GM23338 (cell line): ENCODE data around the gene INTS3. TPM values are rescaled to one million over a fixed set of nuclear protein-coding genes. Genes with fewer than 3 reads are reported as not detected.

Experiments
- ATAC-seq: fragments of 200-7000 bp; cut with Tn5 transposase; 3 replicates; pipeline ENCODE4 v1.9.1; 2020
- DNase-seq: peaks from one replicate; pipeline ENCODE4 v3.0.0-alpha.2; 2015; ENCODE audit warnings: low spot score
- H2AFZ ChIP-seq: fragments of 200-600 bp; sonication (generic); 2 replicates; pipeline ENCODE4 v1.8.0; 2016; ENCODE audit warnings: antibody characterized with exemption, mild to moderate bottlenecking, moderate library complexity
- H3F3A ChIP-seq: fragments of 200-600 bp; sonication (generic); replicated peaks from 2 replicates; pipeline ENCODE4 v1.8.0; 2017; ENCODE audit warnings: antibody characterized with exemption, mixed run types, low read depth
- H3K27ac ChIP-seq: fragments of 200-600 bp; sonication (generic); 2 replicates; pipeline ENCODE4 v1.6.1; 2016; ENCODE audit warnings: low read depth
- H3K27me3 ChIP-seq: fragments of 200-600 bp; sonication (generic); 2 replicates; pipeline ENCODE4 v1.8.0; 2016; ENCODE audit warnings: mild to moderate bottlenecking, mixed run types, moderate library complexity; ENCODE audit not compliant: insufficient read depth
- H3K36me3 ChIP-seq: fragments of 200-600 bp; sonication (generic); 2 replicates; pipeline ENCODE4 v1.8.0; 2016; ENCODE audit warnings: mild to moderate bottlenecking; ENCODE audit not compliant: insufficient read depth
- H3K4me1 ChIP-seq: fragments of 200-600 bp; sonication (generic); 2 replicates; pipeline ENCODE4 v1.8.0; 2016; ENCODE audit warnings: mild to moderate bottlenecking, moderate library complexity; ENCODE audit not compliant: insufficient read depth
- H3K4me2 ChIP-seq: fragments of 200-600 bp; sonication (generic); 2 replicates; pipeline ENCODE4 v1.7.1; 2017; ENCODE audit warnings: mixed run types
- H3K4me3 ChIP-seq: fragments of 200-600 bp; sonication (generic); 2 replicates; pipeline ENCODE4 v1.6.1; 2016; ENCODE audit warnings: mixed run types
- H3K79me2 ChIP-seq: fragments of 200-600 bp; sonication (generic); replicated peaks from 2 replicates; pipeline ENCODE4 v1.8.0; 2017; ENCODE audit warnings: mild to moderate bottlenecking; ENCODE audit not compliant: insufficient read depth
- H3K9me2 ChIP-seq: fragments of 200-600 bp; sonication (generic); 2 replicates; pipeline ENCODE4 v1.8.0; 2017; ENCODE audit not compliant: insufficient read depth
- H4K20me1 ChIP-seq: fragments of 200-600 bp; sonication (generic); replicated peaks from 2 replicates; pipeline ENCODE4 v1.8.0; 2017; ENCODE audit warnings: mild to moderate bottlenecking; ENCODE audit not compliant: insufficient read depth
- H3K27ac Mint-ChIP-seq: 2 replicates; pipeline ENCODE4 v1.8.0; 2020; ENCODE audit warnings: inconsistent platforms, mild to moderate bottlenecking, moderate library complexity, mixed read lengths
- H3K27me3 Mint-ChIP-seq: 3 replicates; pipeline ENCODE4 v1.8.0; 2022; ENCODE audit warnings: low read depth, mild to moderate bottlenecking, moderate library complexity, mixed read lengths, inconsistent platforms; ENCODE audit not compliant: insufficient read depth, poor library complexity
- H3K36me3 Mint-ChIP-seq: 3 replicates; pipeline ENCODE4 v1.8.0; 2021; ENCODE audit warnings: low read depth, mild to moderate bottlenecking, inconsistent platforms, moderate library complexity, mixed read lengths
- H3K4me1 Mint-ChIP-seq: 3 replicates; pipeline ENCODE4 v1.8.0; 2020; ENCODE audit warnings: mild to moderate bottlenecking, inconsistent platforms, mixed read lengths
- H3K4me3 Mint-ChIP-seq: 3 replicates; pipeline ENCODE4 v1.8.0; 2021; ENCODE audit warnings: moderate library complexity, mild to moderate bottlenecking, inconsistent platforms, mixed read lengths
- H3K9me3 Mint-ChIP-seq: 3 replicates; pipeline ENCODE4 v1.8.0; 2020; ENCODE audit warnings: moderate library complexity, mild to moderate bottlenecking, inconsistent platforms, mixed read lengths
- EZH2phosphoT487 ChIP-seq: fragments of 200-600 bp; sonication (generic); IDR thresholded peaks from one replicate; pipeline ENCODE4 v1.8.1; 2018; ENCODE audit warnings: antibody characterized with exemption; ENCODE audit not compliant: unreplicated experiment
- NANOG ChIP-seq: IDR thresholded peaks from 2 replicates; pipeline ENCODE4 v1.6.1; 2016; ENCODE audit warnings: antibody characterized with exemption, borderline replicate concordance
- POLR2AphosphoS5 ChIP-seq: IDR thresholded peaks from 2 replicates; pipeline ENCODE4 v1.6.1; 2016; ENCODE audit warnings: antibody characterized with exemption, low read depth
- STAT1 ChIP-seq: IDR thresholded peaks from one replicate; pipeline ENCODE4 v1.6.1; 2016; ENCODE audit warnings: antibody characterized with exemption; ENCODE audit not compliant: unreplicated experiment
- ZNF114 ChIP-seq: fragments of 250-450 bp; sonication (Bioruptor Pico); IDR thresholded peaks from 2 replicates; pipeline ENCODE4 v1.5.0; 2020; ENCODE audit warnings: mild to moderate bottlenecking, moderate library complexity
- ZNF331 ChIP-seq: fragments of 250-450 bp; sonication (Bioruptor Pico); IDR thresholded peaks from 2 replicates; pipeline ENCODE4 v1.5.0; 2020; ENCODE audit warnings: low read depth, mild to moderate bottlenecking, moderate library complexity
- polyA plus RNA-seq: library from polyadenylated mRNA; unstranded; fragments of >200 nt; fragmentation: Nextera tagmentation; extraction: Ambion mirVana; gene quantifications from 2 replicates; pipeline ENCODE4 v1.2.1, GENCODE V29; 2016
- total RNA-seq: library from RNA; depleted of rRNA; stranded (reverse); fragments of >200 nt; shearing (Covaris generic); gene quantifications from 2 replicates; pipeline ENCODE4 v1.2.3, GENCODE V29; 2014
- TF ChIP-seq, protein P1 (sequence below): fragments of 250-450 bp; sonication (Bioruptor Pico); IDR thresholded peaks from 2 replicates; pipeline ENCODE4 v1.5.0; 2020; ENCODE audit warnings: mild to moderate bottlenecking, moderate library complexity

Gene INTS3
- total and polyA plus RNA-seq, 2 experiments from 2014 or later: 22.7 to 51.3 TPM

DNA sequence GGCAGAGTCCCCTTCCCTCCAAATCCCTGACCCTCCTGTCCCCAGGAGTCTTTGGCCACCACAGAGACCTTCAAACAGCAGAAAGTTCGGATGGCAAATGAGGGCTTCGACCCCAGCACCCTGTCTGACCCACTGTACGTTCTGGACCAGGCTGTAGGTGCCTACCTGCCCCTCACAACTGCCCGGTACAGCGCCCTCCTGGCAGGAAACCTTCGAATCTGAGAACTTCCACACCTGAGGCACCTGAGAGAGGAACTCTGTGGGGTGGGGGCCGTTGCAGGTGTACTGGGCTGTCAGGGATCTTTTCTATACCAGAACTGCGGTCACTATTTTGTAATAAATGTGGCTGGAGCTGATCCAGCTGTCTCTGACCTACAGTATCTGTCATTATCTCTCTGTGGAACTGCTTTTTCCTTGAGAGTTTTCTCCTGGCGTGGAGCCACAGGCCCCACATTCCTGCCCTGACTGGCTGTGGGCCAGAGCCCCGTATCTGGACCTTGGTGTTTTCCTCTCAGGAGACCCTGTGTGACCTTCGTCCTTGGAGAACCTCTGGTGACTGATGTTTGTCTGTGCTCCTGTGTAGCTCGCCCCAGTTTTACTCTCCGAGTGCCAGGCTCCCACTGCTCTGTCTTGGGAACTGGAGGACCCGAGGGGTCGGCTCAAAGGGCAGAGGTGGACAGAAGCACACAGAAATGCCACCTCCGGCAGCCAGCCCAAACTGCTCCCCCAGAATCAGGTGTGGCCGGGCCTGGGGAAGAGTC lies 52.1 kb downstream of the INTS3 start:
- no peaks in the 10 kb centered on the region; the same call in 2 of the 3 replicates for H3K9me3 Mint-ChIP-seq
- H3K27ac Mint-ChIP-seq: no peak overlapping the region

More for the DNA sequence above, 52.1 kb downstream of the INTS3 start:
- H2AFZ ChIP-seq: no peak overlapping the region
- H4K20me1 ChIP-seq: no peaks in the 10 kb centered on the region
- peaks cover 13% of the 10 kb centered on the region for H3K27me3 Mint-ChIP-seq
- no peaks in the 10 kb centered on the region for H3K36me3 ChIP-seq
- H3K4me1 Mint-ChIP-seq: peaks cover 28% of the 10 kb centered on the region
- H3K79me2 ChIP-seq: 0 out of 2 replicates have a peak, but pooled peaks cover 7% of the 10 kb centered on the region
- no peak for TF ChIP-seq EZH2phosphoT487
- TF ChIP-seq ZNF114 (CRISPR knock-in tag): no peak
- no peak for TF ChIP-seq POLR2AphosphoS5
- no peak for TF ChIP-seq ZNF331 (CRISPR knock-in tag)
- TF ChIP-seq STAT1: no peak
- TF ChIP-seq, protein P1, sequence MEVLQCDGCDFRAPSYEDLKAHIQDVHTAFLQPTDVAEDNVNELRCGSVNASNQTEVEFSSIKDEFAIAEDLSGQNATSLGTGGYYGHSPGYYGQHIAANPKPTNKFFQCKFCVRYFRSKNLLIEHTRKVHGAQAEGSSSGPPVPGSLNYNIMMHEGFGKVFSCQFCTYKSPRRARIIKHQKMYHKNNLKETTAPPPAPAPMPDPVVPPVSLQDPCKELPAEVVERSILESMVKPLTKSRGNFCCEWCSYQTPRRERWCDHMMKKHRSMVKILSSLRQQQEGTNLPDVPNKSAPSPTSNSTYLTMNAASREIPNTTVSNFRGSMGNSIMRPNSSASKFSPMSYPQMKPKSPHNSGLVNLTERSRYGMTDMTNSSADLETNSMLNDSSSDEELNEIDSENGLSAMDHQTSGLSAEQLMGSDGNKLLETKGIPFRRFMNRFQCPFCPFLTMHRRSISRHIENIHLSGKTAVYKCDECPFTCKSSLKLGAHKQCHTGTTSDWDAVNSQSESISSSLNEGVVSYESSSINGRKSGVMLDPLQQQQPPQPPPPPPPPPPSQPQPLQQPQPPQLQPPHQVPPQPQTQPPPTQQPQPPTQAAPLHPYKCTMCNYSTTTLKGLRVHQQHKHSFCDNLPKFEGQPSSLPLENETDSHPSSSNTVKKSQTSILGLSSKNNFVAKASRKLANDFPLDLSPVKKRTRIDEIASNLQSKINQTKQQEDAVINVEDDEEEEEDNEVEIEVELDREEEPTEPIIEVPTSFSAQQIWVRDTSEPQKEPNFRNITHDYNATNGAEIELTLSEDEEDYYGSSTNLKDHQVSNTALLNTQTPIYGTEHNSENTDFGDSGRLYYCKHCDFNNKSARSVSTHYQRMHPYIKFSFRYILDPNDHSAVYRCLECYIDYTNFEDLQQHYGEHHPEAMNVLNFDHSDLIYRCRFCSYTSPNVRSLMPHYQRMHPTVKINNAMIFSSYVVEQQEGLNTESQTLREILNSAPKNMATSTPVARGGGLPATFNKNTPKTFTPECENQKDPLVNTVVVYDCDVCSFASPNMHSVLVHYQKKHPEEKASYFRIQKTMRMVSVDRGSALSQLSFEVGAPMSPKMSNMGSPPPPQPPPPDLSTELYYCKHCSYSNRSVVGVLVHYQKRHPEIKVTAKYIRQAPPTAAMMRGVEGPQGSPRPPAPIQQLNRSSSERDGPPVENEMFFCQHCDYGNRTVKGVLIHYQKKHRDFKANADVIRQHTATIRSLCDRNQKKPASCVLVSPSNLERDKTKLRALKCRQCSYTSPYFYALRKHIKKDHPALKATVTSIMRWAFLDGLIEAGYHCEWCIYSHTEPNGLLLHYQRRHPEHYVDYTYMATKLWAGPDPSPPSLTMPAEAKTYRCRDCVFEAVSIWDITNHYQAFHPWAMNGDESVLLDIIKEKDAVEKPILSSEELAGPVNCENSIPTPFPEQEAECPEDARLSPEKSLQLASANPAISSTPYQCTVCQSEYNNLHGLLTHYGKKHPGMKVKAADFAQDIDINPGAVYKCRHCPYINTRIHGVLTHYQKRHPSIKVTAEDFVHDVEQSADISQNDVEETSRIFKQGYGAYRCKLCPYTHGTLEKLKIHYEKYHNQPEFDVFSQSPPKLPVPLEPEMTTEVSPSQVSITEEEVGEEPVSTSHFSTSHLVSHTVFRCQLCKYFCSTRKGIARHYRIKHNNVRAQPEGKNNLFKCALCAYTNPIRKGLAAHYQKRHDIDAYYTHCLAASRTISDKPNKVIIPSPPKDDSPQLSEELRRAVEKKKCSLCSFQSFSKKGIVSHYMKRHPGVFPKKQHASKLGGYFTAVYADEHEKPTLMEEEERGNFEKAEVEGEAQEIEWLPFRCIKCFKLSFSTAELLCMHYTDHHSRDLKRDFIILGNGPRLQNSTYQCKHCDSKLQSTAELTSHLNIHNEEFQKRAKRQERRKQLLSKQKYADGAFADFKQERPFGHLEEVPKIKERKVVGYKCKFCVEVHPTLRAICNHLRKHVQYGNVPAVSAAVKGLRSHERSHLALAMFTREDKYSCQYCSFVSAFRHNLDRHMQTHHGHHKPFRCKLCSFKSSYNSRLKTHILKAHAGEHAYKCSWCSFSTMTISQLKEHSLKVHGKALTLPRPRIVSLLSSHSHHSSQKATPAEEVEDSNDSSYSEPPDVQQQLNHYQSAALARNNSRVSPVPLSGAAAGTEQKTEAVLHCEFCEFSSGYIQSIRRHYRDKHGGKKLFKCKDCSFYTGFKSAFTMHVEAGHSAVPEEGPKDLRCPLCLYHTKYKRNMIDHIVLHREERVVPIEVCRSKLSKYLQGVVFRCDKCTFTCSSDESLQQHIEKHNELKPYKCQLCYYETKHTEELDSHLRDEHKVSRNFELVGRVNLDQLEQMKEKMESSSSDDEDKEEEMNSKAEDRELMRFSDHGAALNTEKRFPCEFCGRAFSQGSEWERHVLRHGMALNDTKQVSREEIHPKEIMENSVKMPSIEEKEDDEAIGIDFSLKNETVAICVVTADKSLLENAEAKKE (CRISPR knock-in tag): no peak
- no peak for TF ChIP-seq NANOG
- H3K4me3 Mint-ChIP-seq: no peak overlapping the region
- DNase-seq (no peak), ATAC-seq (no peak)
- H3F3A ChIP-seq: peaks cover 8% of the 10 kb centered on the region
- H3K36me3 Mint-ChIP-seq: peaks cover 14% of the 10 kb centered on the region; the same call in 2 of the 3 replicates
- no peak overlapping the region for H3K4me3 ChIP-seq
- H3K4me2 ChIP-seq: no peak overlapping the region
- no peak overlapping the region for H3K27ac ChIP-seq
- H3K4me1 ChIP-seq: peaks cover 18% of the 10 kb centered on the region
- H3K9me2 ChIP-seq: no peaks in the 10 kb centered on the region
- H3K27me3 ChIP-seq: no peaks in the 10 kb centered on the region
